Coronary artery (tissue), 2 donors: ENCODE data around the gene MORC2.

Source experiments
- DNase-seq: peaks from one replicate; pipeline ENCODE4 v3.0.0-alpha.2; 2017; ENCODE audit warnings: low spot score
- H3K27ac ChIP-seq, 2 donors: fragments of 200-600 bp; sonication (generic); one replicate each; pipeline ENCODE4 v1.5.1; 2016 to 2019
- H3K4me3 ChIP-seq: fragments of 200-600 bp; sonication (generic); 2 replicates; pipeline ENCODE4 v1.5.1; 2016; ENCODE audit warnings: mild to moderate bottlenecking, moderate library complexity
- TF ChIP-seq, protein P1 (sequence below): fragments of 200-600 bp; sonication (generic); IDR thresholded peaks from one replicate; pipeline ENCODE4 v1.5.1; 2019; ENCODE audit warnings: antibody characterized with exemption

The MORC2 gene

DNA sequence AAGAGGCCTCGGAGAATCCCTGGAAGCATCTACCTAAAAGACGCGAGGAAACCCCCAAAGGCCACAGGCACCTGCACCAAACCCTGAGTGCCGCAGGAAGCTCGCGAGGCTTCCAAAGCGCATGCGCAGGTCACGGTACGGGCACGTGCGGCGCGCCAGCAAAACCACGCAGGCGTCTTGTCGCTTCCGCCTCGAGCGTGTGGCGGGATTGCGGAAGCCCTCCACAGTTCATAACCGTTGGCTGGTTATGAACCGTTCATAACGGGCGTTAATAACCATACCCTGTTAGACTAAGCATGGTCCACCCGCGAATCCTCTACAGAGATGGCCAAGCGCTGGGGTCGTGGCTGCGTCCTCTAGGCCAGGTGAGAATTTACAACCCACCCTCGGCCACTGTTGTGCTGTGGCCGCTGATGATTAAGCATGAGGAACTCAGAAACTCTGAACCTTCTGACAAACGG, 46.4 kb downstream of the MORC2 start:
- DNase-seq: no peak
- TF ChIP-seq, protein P1, sequence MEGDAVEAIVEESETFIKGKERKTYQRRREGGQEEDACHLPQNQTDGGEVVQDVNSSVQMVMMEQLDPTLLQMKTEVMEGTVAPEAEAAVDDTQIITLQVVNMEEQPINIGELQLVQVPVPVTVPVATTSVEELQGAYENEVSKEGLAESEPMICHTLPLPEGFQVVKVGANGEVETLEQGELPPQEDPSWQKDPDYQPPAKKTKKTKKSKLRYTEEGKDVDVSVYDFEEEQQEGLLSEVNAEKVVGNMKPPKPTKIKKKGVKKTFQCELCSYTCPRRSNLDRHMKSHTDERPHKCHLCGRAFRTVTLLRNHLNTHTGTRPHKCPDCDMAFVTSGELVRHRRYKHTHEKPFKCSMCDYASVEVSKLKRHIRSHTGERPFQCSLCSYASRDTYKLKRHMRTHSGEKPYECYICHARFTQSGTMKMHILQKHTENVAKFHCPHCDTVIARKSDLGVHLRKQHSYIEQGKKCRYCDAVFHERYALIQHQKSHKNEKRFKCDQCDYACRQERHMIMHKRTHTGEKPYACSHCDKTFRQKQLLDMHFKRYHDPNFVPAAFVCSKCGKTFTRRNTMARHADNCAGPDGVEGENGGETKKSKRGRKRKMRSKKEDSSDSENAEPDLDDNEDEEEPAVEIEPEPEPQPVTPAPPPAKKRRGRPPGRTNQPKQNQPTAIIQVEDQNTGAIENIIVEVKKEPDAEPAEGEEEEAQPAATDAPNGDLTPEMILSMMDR: no peak
- Histone ChIP-seq H3K4me3 (peak overlapping the region; percentile 39), H3K27ac (no peak overlapping the region)

DNA sequence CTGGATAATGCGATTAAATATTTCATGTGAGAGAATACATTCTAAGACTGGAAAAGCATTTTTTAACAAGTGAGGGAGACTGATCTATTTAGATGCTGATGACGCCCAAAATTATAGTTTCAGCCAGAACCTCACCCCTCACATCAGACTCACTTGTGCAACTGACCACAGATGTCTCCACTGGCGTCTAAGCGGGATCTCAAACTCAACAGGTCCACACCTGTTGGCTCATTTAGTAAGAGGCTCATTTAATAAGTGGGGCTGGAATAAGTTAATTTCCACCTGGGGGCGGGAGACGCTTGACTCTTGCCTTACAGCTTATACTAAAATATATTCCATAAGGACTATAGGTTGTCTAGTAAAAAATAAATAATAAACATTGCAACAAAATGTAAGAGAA, 47.5 kb downstream of the MORC2 start:
- TF ChIP-seq, protein P1: no peak
- peak overlapping the region; percentile 39 for H3K4me3 ChIP-seq
- no peak for DNase-seq
- H3K27ac ChIP-seq: no peak overlapping the region

DNA sequence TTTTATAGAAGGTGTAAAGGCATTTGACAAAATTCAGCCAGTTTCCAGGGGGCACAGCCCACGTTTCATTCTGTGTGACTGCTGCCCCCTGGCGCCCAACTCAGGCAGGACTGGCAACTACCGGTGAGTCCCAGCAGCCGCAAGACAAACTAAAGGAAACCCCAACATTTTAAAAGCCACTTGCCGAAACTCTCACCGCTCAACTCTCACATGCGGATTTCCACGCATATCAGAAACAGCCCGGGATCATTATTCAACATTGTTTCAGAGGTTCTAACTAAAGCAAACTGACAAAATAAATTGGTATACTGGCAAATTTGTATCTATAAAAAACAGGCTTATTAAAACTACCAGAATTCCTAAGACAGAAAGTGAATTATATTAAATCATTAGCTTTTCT, 48.2 kb downstream of the MORC2 start:
- Histone ChIP-seq H3K27ac (no peak overlapping the region), H3K4me3 (no peak overlapping the region)
- TF ChIP-seq, protein P1: peak; percentile 52
- no peak for DNase-seq

DNA sequence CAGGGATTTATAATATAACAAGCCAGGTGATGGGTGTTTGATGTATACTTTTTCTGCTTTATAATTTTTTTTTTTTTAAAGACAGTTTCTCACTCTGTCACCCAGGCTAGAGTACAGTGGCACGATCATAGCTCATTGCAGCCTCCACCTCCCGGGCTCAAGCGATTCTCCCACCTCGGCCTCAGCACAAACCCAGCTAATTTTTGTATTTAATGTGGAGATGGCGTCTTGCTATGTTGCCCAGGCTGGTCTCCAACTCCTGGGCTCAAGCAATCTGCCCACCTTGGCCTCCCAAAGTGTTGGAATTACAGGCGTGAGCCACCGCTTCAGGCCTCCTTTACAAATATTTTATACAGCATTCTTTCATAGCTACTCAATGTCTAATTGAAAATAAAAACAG, 48.6 kb downstream of the MORC2 start:
- TF ChIP-seq, protein P1: no peak
- DNase-seq: no peak
- Histone ChIP-seq H3K4me3 (no peak overlapping the region), H3K27ac (no peak overlapping the region)

DNA sequence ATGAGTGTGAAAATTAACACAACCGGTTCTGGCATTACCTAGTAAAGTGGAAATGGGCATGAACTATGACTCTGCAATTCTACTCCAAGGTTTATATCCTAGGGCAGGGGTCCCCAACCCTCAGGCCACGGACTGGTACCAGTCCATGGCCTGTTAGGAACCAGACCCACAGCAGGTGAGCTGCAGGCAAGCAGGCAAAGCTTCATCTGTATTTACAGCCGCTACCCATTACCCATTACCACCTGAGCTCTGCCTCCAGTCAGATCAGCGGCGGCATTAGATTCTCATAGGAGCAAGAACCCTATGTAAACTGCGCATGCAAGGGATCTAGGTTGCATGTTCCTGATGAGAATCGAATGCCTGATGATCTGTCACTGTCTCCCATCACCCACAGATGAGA, 49.8 kb downstream of the MORC2 start:
- TF ChIP-seq, protein P1: no peak
- no peak for DNase-seq
- Histone ChIP-seq H3K4me3 (no peak overlapping the region), H3K27ac (no peak overlapping the region)

DNA sequence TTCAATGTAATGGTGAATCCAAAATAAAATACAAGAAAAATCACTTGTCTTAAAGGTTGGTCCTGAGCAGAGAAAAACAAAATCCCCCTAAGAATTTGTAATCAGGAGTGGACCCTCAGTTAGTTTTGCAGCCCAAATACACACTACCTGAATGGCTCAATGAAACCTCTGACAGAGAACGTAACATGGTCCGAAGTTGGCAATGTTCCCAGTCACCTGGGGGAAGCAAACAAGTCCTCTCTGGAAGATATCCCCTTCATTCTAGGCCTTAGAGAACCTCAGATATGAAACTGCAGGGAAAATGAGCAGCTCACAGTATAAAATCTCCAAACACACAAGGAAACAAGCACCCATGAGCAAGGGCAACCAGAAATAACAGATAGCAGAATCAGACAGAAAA, 58.2 kb downstream of the MORC2 start:
- TF ChIP-seq, protein P1: no peak
- Histone ChIP-seq H3K4me3 (no peak overlapping the region), H3K27ac (no peak overlapping the region)
- DNase-seq: no peak

DNA sequence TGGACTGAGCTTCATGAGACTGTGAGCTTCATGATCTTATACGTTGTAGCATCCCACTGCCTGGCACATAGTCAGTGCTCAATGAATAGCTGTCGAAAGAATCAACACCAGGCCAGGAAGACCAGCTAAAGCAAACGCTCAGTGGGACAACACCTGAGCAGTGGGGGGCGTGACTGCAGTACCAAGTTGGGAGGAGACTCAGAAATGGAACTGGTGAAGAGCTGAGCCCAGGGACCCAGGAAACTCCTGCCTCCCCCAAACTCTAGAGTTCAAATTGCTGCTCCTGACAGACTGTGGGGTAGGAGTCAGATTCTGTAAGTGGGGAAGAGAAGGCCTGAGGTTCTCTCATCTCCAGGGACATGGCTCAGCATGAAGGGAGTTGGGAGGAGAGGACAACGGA, 59.3 kb downstream of the MORC2 start:
- TF ChIP-seq, protein P1: no peak
- Histone ChIP-seq H3K27ac (no peak overlapping the region), H3K4me3 (no peak overlapping the region)
- DNase-seq: no peak
